ENCODE results near the gene PJA2. TPM values are rescaled to one million over a fixed set of nuclear protein-coding genes. Genes with fewer than 3 reads are reported as not detected.

PJA2 gene
- total and polyA plus RNA-seq, 9 of the 15 experiments (the other 6 are each of a cell fraction or from before 2014, with no cell fraction given) = 25.1 to 82.1 (median 50.1) TPM

- TF ChIP-seq ZBTB1 (CRISPR knock-in tag; IDR thresholded peaks at IDR 0.05; ENCODE audit: borderline replicate concordance, low read depth) (no peak), STAT5A (IDR thresholded peaks at IDR 0.05; ENCODE audit: borderline replicate concordance, low read length) (0 out of 2 replicates have a peak, but pooled peaks have one; percentile 43), SAFB (IDR thresholded peaks at IDR 0.05; ENCODE audit: borderline replicate concordance, low read depth, low read length) (no peak), ZFP36 (IDR thresholded peaks at IDR 0.05; ENCODE audit: low read depth, low read length, partially characterized antibody) (no peak), TRIM24 (IDR thresholded peaks at IDR 0.05) (peak in 1 of 2 experiments; percentile 18; a peak in 1 of 4 replicates), POLR2B (IDR thresholded peaks at IDR 0.05; ENCODE audit: low read depth, partially characterized antibody) (peak; percentile 86), HMG20B (CRISPR knock-in tag; IDR thresholded peaks at IDR 0.05) (no peak), TOE1 (IDR thresholded peaks at IDR 0.05; ENCODE audit: borderline replicate concordance) (peak; percentile 64; the same call in 1 of the 2 replicates), TOE1 (CRISPR knock-in tag; IDR thresholded peaks at IDR 0.05; ENCODE audit: borderline replicate concordance, low read depth) (no peak), BRD4 (IDR thresholded peaks at IDR 0.05) (no peak; the same call in 1 of the 2 replicates), FOXJ2 (tag; IDR thresholded peaks at IDR 0.05) (peak; percentile 91), FOXA1 (IDR thresholded peaks at IDR 0.05; ENCODE audit: borderline replicate concordance) (no peak), THRAP3 (IDR thresholded peaks at IDR 0.05; ENCODE audit: borderline replicate concordance) (no peak), SP1 (CRISPR knock-in tag; IDR thresholded peaks at IDR 0.05) (0 out of 2 replicates have a peak, but pooled peaks have one; percentile 13), GATAD2A (IDR thresholded peaks at IDR 0.05) (0 out of 2 replicates have a peak, but pooled peaks have one; percentile 31), MEIS2 (IDR thresholded peaks at IDR 0.05; ENCODE audit: partially characterized antibody) (no peak), EP300 (IDR thresholded peaks at IDR 0.05; ENCODE audit: low read length) (peak; percentile 9; the same call in 1 of the 2 replicates), ZNF445 (CRISPR knock-in tag; IDR thresholded peaks at IDR 0.05; ENCODE audit: low read depth) (no peak), NCOR1 (IDR thresholded peaks at IDR 0.05) (no peak; the same call in 1 of the 2 replicates), FOXO4 (CRISPR knock-in tag; IDR thresholded peaks at IDR 0.05) (no peak), SOX6 (IDR thresholded peaks at IDR 0.05) (peak; percentile 53), TAF1 (IDR thresholded peaks at IDR 0.05; ENCODE audit: control insufficient read depth, extremely low read depth, insufficient read depth, low read length, severe bottlenecking) (peak; percentile 13), MECOM (CRISPR knock-in tag; IDR thresholded peaks at IDR 0.05) (no peak)
- TF ChIP-seq, protein P1, sequence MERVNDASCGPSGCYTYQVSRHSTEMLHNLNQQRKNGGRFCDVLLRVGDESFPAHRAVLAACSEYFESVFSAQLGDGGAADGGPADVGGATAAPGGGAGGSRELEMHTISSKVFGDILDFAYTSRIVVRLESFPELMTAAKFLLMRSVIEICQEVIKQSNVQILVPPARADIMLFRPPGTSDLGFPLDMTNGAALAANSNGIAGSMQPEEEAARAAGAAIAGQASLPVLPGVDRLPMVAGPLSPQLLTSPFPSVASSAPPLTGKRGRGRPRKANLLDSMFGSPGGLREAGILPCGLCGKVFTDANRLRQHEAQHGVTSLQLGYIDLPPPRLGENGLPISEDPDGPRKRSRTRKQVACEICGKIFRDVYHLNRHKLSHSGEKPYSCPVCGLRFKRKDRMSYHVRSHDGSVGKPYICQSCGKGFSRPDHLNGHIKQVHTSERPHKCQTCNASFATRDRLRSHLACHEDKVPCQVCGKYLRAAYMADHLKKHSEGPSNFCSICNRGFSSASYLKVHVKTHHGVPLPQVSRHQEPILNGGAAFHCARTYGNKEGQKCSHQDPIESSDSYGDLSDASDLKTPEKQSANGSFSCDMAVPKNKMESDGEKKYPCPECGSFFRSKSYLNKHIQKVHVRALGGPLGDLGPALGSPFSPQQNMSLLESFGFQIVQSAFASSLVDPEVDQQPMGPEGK (CRISPR knock-in tag; IDR thresholded peaks at IDR 0.05; ENCODE audit: borderline replicate concordance) = 0 out of 2 replicates have a peak, but pooled peaks have one; percentile 25
- TF ChIP-seq, protein P2, sequence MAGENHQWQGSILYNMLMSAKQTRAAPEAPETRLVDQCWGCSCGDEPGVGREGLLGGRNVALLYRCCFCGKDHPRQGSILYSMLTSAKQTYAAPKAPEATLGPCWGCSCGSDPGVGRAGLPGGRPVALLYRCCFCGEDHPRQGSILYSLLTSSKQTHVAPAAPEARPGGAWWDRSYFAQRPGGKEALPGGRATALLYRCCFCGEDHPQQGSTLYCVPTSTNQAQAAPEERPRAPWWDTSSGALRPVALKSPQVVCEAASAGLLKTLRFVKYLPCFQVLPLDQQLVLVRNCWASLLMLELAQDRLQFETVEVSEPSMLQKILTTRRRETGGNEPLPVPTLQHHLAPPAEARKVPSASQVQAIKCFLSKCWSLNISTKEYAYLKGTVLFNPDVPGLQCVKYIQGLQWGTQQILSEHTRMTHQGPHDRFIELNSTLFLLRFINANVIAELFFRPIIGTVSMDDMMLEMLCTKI (IDR thresholded peaks at IDR 0.05; ENCODE audit: partially characterized antibody) = no peak
Observed at GRCh38 chr5:109410389-109411148, 795 bp upstream of the PJA2 start (continued).
